ENCODE results near the gene ZNF804A.
"Not testable (repeated sequence)": the region's sequence is repeated elsewhere in the genome, so short reads cannot be mapped to it uniquely, and the experiment has no call there.

Gene ZNF804A

GRCh38 chr2:184835398-184835715 is 237.0 kb downstream of the ZNF804A start:
- DNase-seq, result no peak

GRCh38 chr2:184847331-184847730 is 249.0 kb downstream of the ZNF804A start:
- no peak for DNase-seq

GRCh38 chr2:184849516-184849915 is 251.2 kb downstream of the ZNF804A start:
- DNase-seq, result no peak

DNA sequence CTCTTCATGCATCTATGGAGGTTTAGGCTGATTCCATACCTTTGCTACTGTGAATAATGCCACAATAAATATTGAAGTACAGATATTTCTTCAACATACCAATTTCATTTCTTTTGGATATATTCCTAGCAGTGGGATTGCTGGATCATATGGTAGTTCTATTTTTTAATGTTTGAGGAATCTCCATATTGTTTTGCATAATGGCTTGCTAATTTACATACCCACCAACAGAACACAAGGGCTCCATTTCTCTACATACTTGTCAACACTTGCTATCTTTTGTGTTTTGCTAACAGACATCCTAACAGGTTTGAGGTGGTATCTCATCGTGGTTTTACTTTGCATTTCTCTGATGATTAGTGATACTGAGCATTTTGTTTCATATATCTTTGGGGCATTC is 253.2 kb downstream of the ZNF804A start:
- DNase-seq, result no peak

GRCh38 chr2:184859187-184859586 is 260.9 kb downstream of the ZNF804A start:
- no peak for DNase-seq

GRCh38 chr2:184860744-184861143 is 262.4 kb downstream of the ZNF804A start:
- DNase-seq, result no peak

DNA sequence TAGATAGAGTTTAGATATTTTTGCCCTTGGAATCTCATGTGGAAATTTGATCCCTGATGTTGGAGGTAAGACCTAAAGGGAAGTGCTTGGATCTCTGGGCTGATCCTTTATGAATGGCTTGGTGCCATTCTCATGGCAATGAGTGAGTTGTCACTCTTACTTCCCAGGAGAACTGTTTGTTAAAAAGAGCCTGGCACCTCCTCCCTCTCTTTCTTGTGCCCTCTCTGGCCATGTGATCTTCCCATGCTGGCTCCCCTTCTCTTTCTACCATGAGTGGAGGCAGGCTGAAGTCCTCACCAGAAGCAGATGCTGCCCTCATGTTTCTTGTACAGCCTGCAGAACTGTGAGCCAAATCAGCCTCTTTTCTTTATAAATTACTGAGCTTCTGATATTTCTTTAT is 276.9 kb downstream of the ZNF804A start:
- no peak for DNase-seq

- DNase-seq, result no peak
Observed at GRCh38 chr2:184875911-184876310, 277.6 kb downstream of the ZNF804A start.

DNA sequence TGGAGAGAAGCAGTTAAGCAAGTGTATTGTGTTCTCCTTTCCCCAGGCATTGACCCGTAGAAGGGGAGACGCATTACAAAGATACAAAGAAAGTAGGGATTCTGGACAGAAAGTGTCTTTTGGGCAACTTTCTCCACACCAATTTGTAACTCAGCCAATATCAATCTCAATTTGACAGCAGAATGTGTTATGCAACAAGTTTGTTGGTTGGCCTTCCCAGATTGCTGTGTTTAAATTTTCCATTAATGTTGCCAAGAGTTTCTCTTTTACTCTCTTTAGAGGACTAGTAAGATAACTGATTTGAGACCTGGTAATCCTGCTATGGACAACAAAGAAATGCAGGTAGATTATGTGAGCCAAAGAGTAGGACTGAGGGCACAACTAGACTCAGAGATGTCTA is 279.6 kb downstream of the ZNF804A start:
- no peak for DNase-seq

GRCh38 chr2:184879671-184880070 is 281.3 kb downstream of the ZNF804A start:
- DNase-seq, result no peak

DNA sequence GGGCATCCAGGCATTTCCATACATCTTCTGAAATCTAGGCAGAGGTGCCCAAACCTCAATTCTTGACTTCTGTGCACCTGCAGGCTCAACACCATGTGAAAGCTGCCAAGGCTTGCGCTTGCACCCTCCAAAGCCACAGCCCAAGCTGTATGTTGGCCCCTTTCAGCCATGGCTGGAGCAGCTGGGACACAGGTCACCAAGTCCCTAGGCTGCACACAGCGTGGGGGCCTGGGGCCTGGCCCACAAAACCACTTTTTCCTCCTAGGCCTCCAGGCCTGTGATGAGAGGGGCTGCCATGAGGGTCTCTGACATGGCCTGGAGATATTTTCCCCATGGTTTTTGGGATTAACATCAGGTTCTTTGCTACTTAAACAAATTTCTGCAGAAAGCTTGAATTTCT is 288.3 kb downstream of the ZNF804A start:
- DNase-seq, result not testable (repeated sequence)

GRCh38 chr2:184890311-184890710 is 292.0 kb downstream of the ZNF804A start:
- DNase-seq, result no peak

DNA sequence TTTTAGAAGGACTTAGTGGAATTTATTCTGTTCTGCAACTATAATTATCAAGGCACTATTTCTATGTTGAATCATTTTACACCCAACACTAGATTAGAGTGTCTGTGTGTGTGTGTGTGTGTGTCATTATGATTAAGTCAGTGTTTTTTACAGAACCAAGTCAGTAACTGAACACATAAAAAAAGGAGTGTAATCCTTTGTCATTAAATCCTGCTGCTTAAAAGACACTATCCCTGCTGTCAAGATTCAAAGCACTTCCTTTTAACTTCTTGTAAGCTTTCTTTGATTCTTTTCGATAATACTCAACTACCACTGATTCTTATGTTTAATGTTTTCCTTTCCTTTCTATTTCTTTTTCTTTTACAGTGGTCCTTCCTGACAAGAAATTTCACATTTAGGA is 306.7 kb downstream of the ZNF804A start:
- DNase-seq, result no peak

DNA sequence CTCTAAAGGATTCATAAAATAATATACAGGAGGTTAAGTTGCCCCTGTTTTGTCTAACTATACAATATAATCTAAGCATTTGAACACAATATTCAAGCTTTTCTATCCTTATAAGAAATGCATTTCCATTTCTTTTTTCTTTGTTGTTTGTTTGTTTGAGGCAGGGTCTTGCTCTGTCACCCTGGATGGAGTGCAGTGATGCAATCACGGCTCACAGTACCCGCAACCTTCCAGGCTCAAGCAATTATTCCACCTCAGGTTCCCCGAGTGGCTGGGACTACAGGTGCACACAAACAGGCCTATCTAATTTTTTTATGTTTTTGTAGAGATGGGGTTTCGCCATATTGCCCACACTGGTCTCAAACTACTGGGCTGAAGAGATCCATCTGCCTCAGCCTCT is 307.8 kb downstream of the ZNF804A start:
- no peak for DNase-seq

DNA sequence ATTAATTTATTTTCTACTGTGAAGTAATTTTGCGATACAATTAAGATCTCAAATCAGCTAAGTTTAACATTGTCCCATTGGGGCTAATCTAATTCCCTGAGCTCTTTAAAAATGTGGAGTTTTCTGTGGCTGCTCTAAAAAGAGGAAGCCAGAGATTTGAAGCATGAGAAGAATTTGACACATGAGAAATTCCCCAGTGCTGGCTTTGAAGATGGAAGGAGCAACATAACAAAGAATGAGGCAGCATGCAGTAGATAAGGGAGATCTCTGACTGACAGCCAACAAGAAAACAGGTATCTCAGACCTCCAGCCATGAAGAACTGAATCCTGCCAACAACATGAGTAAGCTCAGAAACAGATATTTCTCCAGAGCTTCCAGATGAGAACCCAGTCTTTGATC is 308.4 kb downstream of the ZNF804A start:
- DNase-seq, result no peak

DNA sequence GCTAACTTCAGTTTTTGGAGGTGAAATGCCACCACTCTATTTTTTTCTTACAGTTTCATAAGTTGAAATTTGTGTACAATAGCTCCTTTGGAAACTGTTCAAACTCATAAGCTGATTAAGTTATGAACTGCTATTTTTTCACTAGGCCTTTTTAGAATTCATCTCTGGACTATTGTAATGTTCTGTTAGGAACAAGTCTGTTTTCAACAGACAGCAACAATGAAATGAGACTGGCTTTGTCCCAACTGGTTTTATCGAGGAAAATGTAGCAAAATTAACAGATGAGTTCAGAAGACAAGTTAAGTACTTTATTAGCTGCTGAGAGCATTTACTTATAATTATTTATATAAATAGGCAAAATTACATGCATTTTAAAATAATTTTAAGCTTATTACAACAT is 310.6 kb downstream of the ZNF804A start:
- no peak for DNase-seq

DNA sequence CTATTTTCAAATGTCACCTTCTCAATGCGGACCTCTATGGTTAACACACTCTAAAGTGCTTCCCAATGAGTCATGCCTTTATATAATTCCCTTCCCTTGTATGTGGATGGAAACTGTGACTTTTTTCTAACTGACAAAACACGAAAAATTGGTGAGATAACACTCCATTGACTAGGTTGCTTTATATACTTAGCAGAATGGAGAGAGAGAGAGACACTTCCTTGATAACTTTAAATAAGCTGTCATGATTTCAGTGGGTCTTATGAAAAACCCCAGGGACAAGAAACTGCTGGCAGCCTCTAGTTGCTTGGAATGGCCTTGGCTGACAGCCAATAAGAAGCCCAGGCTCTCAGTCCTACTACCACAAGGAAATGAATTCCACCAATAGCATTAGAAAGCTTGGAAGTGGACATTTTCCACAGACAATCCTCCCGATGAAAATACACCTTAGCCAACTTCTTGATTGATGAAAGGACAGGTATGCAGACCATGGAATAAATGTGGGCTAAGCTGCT is 322.2 kb downstream of the ZNF804A start:
- DNase-seq, result no peak

- no peak for DNase-seq
Observed at GRCh38 chr2:184921676-184922075, 323.3 kb downstream of the ZNF804A start.

DNA sequence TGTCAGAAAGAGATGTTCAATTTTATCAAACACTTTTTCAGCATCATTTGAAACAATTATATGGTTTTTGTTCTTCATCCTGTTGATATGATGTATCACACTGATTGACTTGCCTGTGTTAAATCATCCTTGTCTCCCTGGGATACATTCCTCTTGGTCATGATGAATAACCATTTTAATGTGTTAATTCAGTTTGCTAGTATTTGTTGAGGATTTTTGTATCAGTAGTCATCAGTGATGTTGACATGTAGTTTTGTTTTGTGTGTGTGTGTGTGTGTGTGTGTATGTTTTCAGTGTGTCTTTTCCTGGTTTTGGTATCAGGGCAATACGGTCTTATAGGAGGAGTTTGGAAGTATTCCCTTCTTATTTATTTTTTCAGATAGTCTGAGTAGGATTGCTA is 325.4 kb downstream of the ZNF804A start:
- no peak for DNase-seq

- no peak for DNase-seq
Observed at GRCh38 chr2:184927040-184927439, 328.7 kb downstream of the ZNF804A start.

GRCh38 chr2:184936761-184937160 is 338.4 kb downstream of the ZNF804A start:
- no peak for DNase-seq

- no peak for DNase-seq
Observed at GRCh38 chr2:184938221-184938985, 340.1 kb downstream of the ZNF804A start.

DNA sequence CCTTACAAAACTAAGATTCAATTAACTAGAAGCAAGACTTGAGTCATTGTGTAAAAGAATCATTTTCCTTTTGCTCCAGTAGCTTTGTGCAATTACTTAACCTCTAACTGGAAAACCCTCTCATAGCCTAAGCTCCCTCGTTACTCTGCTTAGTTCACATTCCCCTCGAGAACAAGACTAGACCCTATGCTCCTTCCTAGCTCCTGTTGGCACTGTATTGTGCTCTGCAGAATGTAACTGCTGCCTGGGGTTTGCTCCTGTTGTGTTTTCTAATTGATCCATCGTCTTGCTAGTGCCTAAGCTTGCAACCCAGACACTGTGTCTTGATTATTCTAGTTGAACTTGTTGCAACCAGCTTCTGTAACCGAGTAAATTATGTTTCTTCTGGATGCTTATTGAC is 347.0 kb downstream of the ZNF804A start:
- no peak for DNase-seq

GRCh38 chr2:184945824-184946223 is 347.5 kb downstream of the ZNF804A start:
- DNase-seq, result no peak

- no peak for DNase-seq
Observed at GRCh38 chr2:184956856-184957255, 358.5 kb downstream of the ZNF804A start.
